GM23338 (cell line): ENCODE results near the gene RHOT1. TPM values are rescaled to one million over a fixed set of nuclear protein-coding genes. Genes with fewer than 3 reads are reported as not detected.

ENCODE experiments used
- ATAC-seq: fragments of 200-7000 bp; cut with Tn5 transposase; 3 replicates; pipeline ENCODE4 v1.9.1; 2020
- DNase-seq: peaks from one replicate; pipeline ENCODE4 v3.0.0-alpha.2; 2015; ENCODE audit warnings: low spot score
- H2AFZ ChIP-seq: fragments of 200-600 bp; sonication (generic); 2 replicates; pipeline ENCODE4 v1.8.0; 2016; ENCODE audit warnings: antibody characterized with exemption, mild to moderate bottlenecking, moderate library complexity
- H3F3A ChIP-seq: fragments of 200-600 bp; sonication (generic); replicated peaks from 2 replicates; pipeline ENCODE4 v1.8.0; 2017; ENCODE audit warnings: antibody characterized with exemption, mixed run types, low read depth
- H3K27ac ChIP-seq: fragments of 200-600 bp; sonication (generic); 2 replicates; pipeline ENCODE4 v1.6.1; 2016; ENCODE audit warnings: low read depth
- H3K27me3 ChIP-seq: fragments of 200-600 bp; sonication (generic); 2 replicates; pipeline ENCODE4 v1.8.0; 2016; ENCODE audit warnings: mild to moderate bottlenecking, mixed run types, moderate library complexity; ENCODE audit not compliant: insufficient read depth
- H3K36me3 ChIP-seq: fragments of 200-600 bp; sonication (generic); 2 replicates; pipeline ENCODE4 v1.8.0; 2016; ENCODE audit warnings: mild to moderate bottlenecking; ENCODE audit not compliant: insufficient read depth
- H3K4me1 ChIP-seq: fragments of 200-600 bp; sonication (generic); 2 replicates; pipeline ENCODE4 v1.8.0; 2016; ENCODE audit warnings: mild to moderate bottlenecking, moderate library complexity; ENCODE audit not compliant: insufficient read depth
- H3K4me2 ChIP-seq: fragments of 200-600 bp; sonication (generic); 2 replicates; pipeline ENCODE4 v1.7.1; 2017; ENCODE audit warnings: mixed run types
- H3K4me3 ChIP-seq: fragments of 200-600 bp; sonication (generic); 2 replicates; pipeline ENCODE4 v1.6.1; 2016; ENCODE audit warnings: mixed run types
- H3K79me2 ChIP-seq: fragments of 200-600 bp; sonication (generic); replicated peaks from 2 replicates; pipeline ENCODE4 v1.8.0; 2017; ENCODE audit warnings: mild to moderate bottlenecking; ENCODE audit not compliant: insufficient read depth
- H3K9me2 ChIP-seq: fragments of 200-600 bp; sonication (generic); 2 replicates; pipeline ENCODE4 v1.8.0; 2017; ENCODE audit not compliant: insufficient read depth
- H4K20me1 ChIP-seq: fragments of 200-600 bp; sonication (generic); replicated peaks from 2 replicates; pipeline ENCODE4 v1.8.0; 2017; ENCODE audit warnings: mild to moderate bottlenecking; ENCODE audit not compliant: insufficient read depth
- H3K27ac Mint-ChIP-seq: 2 replicates; pipeline ENCODE4 v1.8.0; 2020; ENCODE audit warnings: inconsistent platforms, mild to moderate bottlenecking, moderate library complexity, mixed read lengths
- H3K27me3 Mint-ChIP-seq: 3 replicates; pipeline ENCODE4 v1.8.0; 2022; ENCODE audit warnings: low read depth, mild to moderate bottlenecking, moderate library complexity, mixed read lengths, inconsistent platforms; ENCODE audit not compliant: insufficient read depth, poor library complexity
- H3K36me3 Mint-ChIP-seq: 3 replicates; pipeline ENCODE4 v1.8.0; 2021; ENCODE audit warnings: low read depth, mild to moderate bottlenecking, inconsistent platforms, moderate library complexity, mixed read lengths
- H3K4me1 Mint-ChIP-seq: 3 replicates; pipeline ENCODE4 v1.8.0; 2020; ENCODE audit warnings: mild to moderate bottlenecking, inconsistent platforms, mixed read lengths
- H3K4me3 Mint-ChIP-seq: 3 replicates; pipeline ENCODE4 v1.8.0; 2021; ENCODE audit warnings: moderate library complexity, mild to moderate bottlenecking, inconsistent platforms, mixed read lengths
- H3K9me3 Mint-ChIP-seq: 3 replicates; pipeline ENCODE4 v1.8.0; 2020; ENCODE audit warnings: moderate library complexity, mild to moderate bottlenecking, inconsistent platforms, mixed read lengths
- CREB1 ChIP-seq: fragments of 250-450 bp; sonication (Bioruptor Pico); IDR thresholded peaks from 2 replicates; pipeline ENCODE4 v1.5.0; 2020; ENCODE audit warnings: low read depth, mild to moderate bottlenecking, moderate library complexity
- EZH2 ChIP-seq: fragments of 200-600 bp; sonication (generic); IDR thresholded peaks from one replicate; pipeline ENCODE4 v1.8.0; 2017; ENCODE audit warnings: antibody characterized with exemption, mild to moderate bottlenecking, low read depth; ENCODE audit not compliant: unreplicated experiment
- EZH2phosphoT487 ChIP-seq: fragments of 200-600 bp; sonication (generic); IDR thresholded peaks from one replicate; pipeline ENCODE4 v1.8.1; 2018; ENCODE audit warnings: antibody characterized with exemption; ENCODE audit not compliant: unreplicated experiment
- JUNB ChIP-seq: IDR thresholded peaks from one replicate; pipeline ENCODE4 v1.6.1; 2016; ENCODE audit warnings: antibody characterized with exemption; ENCODE audit not compliant: unreplicated experiment
- NANOG ChIP-seq: IDR thresholded peaks from 2 replicates; pipeline ENCODE4 v1.6.1; 2016; ENCODE audit warnings: antibody characterized with exemption, borderline replicate concordance
- POLR2AphosphoS5 ChIP-seq: IDR thresholded peaks from 2 replicates; pipeline ENCODE4 v1.6.1; 2016; ENCODE audit warnings: antibody characterized with exemption, low read depth
- ZNF114 ChIP-seq: fragments of 250-450 bp; sonication (Bioruptor Pico); IDR thresholded peaks from 2 replicates; pipeline ENCODE4 v1.5.0; 2020; ENCODE audit warnings: mild to moderate bottlenecking, moderate library complexity
- ZNF331 ChIP-seq: fragments of 250-450 bp; sonication (Bioruptor Pico); IDR thresholded peaks from 2 replicates; pipeline ENCODE4 v1.5.0; 2020; ENCODE audit warnings: low read depth, mild to moderate bottlenecking, moderate library complexity
- polyA plus RNA-seq: library from polyadenylated mRNA; unstranded; fragments of >200 nt; fragmentation: Nextera tagmentation; extraction: Ambion mirVana; gene quantifications from 2 replicates; pipeline ENCODE4 v1.2.1, GENCODE V29; 2016
- total RNA-seq: library from RNA; depleted of rRNA; stranded (reverse); fragments of >200 nt; shearing (Covaris generic); gene quantifications from 2 replicates; pipeline ENCODE4 v1.2.3, GENCODE V29; 2014
- TF ChIP-seq, protein P1 (sequence below), 2 experiments: fragments of 200-600 bp in 1 of 2; sonication (generic) in 1 of 2; conservative IDR thresholded peaks; 2 replicates each; pipeline versions ENCODE4 v1.5.1 to v1.6.1; 2016 to 2017; ENCODE audit warnings: antibody characterized with exemption in 2 of 2, low read depth in 2 of 2, mild to moderate bottlenecking in 2 of 2, moderate library complexity in 1 of 2
- TF ChIP-seq, protein P2 (sequence below): IDR thresholded peaks from 2 replicates; pipeline ENCODE4 v1.6.1; 2016; ENCODE audit warnings: antibody characterized with exemption
- TF ChIP-seq, protein P3 (sequence below): IDR thresholded peaks from one replicate; pipeline ENCODE4 v1.6.1; 2018; ENCODE audit warnings: antibody characterized with exemption; ENCODE audit not compliant: unreplicated experiment

The RHOT1 gene
- total and polyA plus RNA-seq, 2 experiments from 2014 or later, result 40.8 to 53.5 TPM

DNA sequence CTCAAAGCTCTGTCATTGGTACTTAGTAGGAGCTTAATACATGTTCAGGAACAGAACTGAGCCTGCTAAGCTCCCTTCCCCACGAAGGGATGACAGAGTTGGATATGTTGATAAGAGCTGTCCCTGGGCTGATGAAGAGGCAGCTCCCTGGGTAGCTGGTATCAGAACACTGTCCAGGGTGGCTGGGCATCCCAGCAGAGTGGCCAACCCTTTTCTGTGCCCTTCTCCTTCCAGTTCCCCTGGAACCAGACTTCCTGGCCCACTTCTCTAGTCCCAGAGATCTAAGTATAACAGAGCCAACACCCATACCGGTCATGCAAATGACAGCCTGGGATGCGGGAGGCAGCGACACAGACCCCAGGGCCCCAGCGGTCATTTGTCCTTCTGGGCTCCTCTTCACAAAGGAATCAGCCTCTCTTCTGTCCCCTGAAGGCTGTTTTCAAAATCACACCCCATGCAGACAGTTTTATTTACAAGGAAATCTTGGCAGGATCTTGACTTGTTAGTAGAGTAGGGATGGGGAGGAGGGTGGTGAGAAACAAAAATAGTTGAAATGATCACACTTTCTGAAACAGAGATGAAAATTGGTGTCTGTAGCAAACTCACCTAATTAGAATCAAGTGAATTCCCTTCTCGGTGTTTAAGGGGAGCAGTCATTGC, 122.0 kb downstream of the RHOT1 start:
- Mint-ChIP-seq H3K27me3 (peaks cover 40% of the 10 kb centered on the region), H3K4me1 (peaks cover 40% of the 10 kb centered on the region), H3K27ac (no peak overlapping the region), H3K36me3 (no peaks in the 10 kb centered on the region), H3K9me3 (no peaks in the 10 kb centered on the region; the same call in 2 of the 3 replicates), H3K4me3 (peak overlapping the region; percentile 78)
- Histone ChIP-seq H3K4me3 (peak overlapping the region; percentile 74), H3K4me1 (peaks cover 30% of the 10 kb centered on the region), H3K79me2 (no peaks in the 10 kb centered on the region; the same call in 1 of the 2 replicates), H3K9me2 (no peaks in the 10 kb centered on the region), H3K27me3 (peaks cover 51% of the 10 kb centered on the region), H3K27ac (no peak overlapping the region), H2AFZ (no peak overlapping the region), H3F3A (peaks cover 23% of the 10 kb centered on the region), H3K36me3 (no peaks in the 10 kb centered on the region; the same call in 1 of the 2 replicates), H4K20me1 (0 out of 2 replicates have a peak, but pooled peaks cover 8% of the 10 kb centered on the region), H3K4me2 (peak overlapping the region; percentile 88)
- peak; percentile 82 for DNase-seq
- ATAC-seq, result peak; percentile 15
- no peak for TF ChIP-seq JUNB
- TF ChIP-seq CREB1 (CRISPR knock-in tag), result no peak
- no peak for TF ChIP-seq EZH2
- TF ChIP-seq, protein P1, sequence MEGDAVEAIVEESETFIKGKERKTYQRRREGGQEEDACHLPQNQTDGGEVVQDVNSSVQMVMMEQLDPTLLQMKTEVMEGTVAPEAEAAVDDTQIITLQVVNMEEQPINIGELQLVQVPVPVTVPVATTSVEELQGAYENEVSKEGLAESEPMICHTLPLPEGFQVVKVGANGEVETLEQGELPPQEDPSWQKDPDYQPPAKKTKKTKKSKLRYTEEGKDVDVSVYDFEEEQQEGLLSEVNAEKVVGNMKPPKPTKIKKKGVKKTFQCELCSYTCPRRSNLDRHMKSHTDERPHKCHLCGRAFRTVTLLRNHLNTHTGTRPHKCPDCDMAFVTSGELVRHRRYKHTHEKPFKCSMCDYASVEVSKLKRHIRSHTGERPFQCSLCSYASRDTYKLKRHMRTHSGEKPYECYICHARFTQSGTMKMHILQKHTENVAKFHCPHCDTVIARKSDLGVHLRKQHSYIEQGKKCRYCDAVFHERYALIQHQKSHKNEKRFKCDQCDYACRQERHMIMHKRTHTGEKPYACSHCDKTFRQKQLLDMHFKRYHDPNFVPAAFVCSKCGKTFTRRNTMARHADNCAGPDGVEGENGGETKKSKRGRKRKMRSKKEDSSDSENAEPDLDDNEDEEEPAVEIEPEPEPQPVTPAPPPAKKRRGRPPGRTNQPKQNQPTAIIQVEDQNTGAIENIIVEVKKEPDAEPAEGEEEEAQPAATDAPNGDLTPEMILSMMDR (conservative IDR thresholded peaks at IDR 0.05; ENCODE audit: low read depth in 2 of 2), result peak; percentile 34 to 56
- no peak for TF ChIP-seq NANOG
- TF ChIP-seq, protein P2, sequence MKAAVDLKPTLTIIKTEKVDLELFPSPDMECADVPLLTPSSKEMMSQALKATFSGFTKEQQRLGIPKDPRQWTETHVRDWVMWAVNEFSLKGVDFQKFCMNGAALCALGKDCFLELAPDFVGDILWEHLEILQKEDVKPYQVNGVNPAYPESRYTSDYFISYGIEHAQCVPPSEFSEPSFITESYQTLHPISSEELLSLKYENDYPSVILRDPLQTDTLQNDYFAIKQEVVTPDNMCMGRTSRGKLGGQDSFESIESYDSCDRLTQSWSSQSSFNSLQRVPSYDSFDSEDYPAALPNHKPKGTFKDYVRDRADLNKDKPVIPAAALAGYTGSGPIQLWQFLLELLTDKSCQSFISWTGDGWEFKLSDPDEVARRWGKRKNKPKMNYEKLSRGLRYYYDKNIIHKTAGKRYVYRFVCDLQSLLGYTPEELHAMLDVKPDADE, result no peak

DNA sequence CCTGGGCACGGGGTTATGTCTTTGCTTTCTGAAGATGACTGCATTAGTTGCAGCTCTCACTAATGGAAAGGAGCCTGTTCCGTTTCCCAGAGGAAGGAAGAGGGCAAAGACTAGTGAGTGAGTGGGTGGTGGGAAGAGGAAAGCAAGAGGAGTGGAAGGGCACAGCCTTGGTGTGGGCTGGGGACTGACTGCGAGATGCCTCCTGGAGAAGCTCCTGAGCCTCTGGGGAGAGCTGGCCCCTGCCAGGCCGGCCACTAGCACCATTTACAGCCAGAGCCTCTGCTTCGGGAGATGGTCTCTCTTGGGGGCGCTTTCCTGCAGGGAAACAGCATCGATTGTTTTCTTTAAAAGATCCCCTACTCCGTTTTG, 122.5 kb downstream of the RHOT1 start:
- H2AFZ ChIP-seq, result peak overlapping the region; percentile 99
- no peaks in the 10 kb centered on the region; the same call in 1 of the 2 replicates for H3K79me2 ChIP-seq
- peaks cover 51% of the 10 kb centered on the region for H3K27me3 ChIP-seq
- Mint-ChIP-seq H3K4me3 (peak overlapping the region; percentile 78), H3K36me3 (no peaks in the 10 kb centered on the region), H3K27me3 (peaks cover 40% of the 10 kb centered on the region), H3K27ac (no peak overlapping the region), H3K9me3 (no peaks in the 10 kb centered on the region; the same call in 2 of the 3 replicates), H3K4me1 (peaks cover 34% of the 10 kb centered on the region)
- H3K27ac ChIP-seq, result no peak overlapping the region
- peaks cover 23% of the 10 kb centered on the region for H3F3A ChIP-seq
- H3K36me3 ChIP-seq, result no peaks in the 10 kb centered on the region; the same call in 1 of the 2 replicates
- H3K4me1 ChIP-seq, result peaks cover 30% of the 10 kb centered on the region
- H3K4me3 ChIP-seq, result peak overlapping the region; percentile 74
- ATAC-seq, result peak; percentile 15
- 0 out of 2 replicates have a peak, but pooled peaks cover 8% of the 10 kb centered on the region for H4K20me1 ChIP-seq
- peak overlapping the region; percentile 88 for H3K4me2 ChIP-seq
- no peaks in the 10 kb centered on the region for H3K9me2 ChIP-seq
- no peak for DNase-seq
- TF ChIP-seq POLR2AphosphoS5 (no peak), EZH2phosphoT487 (no peak), ZNF114 (no peak), NANOG (no peak), ZNF331 (CRISPR knock-in tag) (no peak), JUNB (no peak)
- TF ChIP-seq, protein P3, sequence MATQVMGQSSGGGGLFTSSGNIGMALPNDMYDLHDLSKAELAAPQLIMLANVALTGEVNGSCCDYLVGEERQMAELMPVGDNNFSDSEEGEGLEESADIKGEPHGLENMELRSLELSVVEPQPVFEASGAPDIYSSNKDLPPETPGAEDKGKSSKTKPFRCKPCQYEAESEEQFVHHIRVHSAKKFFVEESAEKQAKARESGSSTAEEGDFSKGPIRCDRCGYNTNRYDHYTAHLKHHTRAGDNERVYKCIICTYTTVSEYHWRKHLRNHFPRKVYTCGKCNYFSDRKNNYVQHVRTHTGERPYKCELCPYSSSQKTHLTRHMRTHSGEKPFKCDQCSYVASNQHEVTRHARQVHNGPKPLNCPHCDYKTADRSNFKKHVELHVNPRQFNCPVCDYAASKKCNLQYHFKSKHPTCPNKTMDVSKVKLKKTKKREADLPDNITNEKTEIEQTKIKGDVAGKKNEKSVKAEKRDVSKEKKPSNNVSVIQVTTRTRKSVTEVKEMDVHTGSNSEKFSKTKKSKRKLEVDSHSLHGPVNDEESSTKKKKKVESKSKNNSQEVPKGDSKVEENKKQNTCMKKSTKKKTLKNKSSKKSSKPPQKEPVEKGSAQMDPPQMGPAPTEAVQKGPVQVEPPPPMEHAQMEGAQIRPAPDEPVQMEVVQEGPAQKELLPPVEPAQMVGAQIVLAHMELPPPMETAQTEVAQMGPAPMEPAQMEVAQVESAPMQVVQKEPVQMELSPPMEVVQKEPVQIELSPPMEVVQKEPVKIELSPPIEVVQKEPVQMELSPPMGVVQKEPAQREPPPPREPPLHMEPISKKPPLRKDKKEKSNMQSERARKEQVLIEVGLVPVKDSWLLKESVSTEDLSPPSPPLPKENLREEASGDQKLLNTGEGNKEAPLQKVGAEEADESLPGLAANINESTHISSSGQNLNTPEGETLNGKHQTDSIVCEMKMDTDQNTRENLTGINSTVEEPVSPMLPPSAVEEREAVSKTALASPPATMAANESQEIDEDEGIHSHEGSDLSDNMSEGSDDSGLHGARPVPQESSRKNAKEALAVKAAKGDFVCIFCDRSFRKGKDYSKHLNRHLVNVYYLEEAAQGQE, result no peak
- TF ChIP-seq, protein P2, result no peak
